ENCODE results near the gene PCSK5. TPM values are rescaled to one million over a fixed set of nuclear protein-coding genes. Genes with fewer than 3 reads are reported as not detected.

Gene PCSK5
- polyA plus RNA-seq, 1 donor (not counting 4 experiments of a cell fraction or from before 2014, with no cell fraction given): 1.9 TPM

DNA sequence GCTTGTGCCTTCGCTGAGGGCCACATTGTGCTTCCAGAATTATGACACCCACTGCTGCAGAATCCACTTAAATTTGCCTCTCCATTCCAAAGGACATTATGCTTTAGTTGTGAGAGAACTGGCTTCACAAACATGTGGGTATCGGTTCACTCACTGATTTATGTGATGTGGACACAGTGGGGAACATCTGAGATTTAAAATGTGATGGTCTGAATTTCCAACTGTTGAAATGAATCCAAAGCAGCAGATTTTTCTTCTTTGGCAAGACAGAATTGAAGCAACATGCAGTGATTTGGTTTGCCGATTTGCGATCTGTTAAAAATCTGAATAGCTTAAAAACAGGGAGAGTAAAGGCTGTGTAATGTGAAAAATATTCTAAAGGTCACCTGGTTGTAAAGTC lies 20.3 kb downstream of the PCSK5 start:
- Histone ChIP-seq H3K79me2 (ENCODE audit: control insufficient read depth, insufficient read depth, low read length) (no peaks in the 10 kb centered on the region), H4K20me1 (ENCODE audit: control insufficient read depth, extremely low read depth, insufficient read depth, low read length) (no peaks in the 10 kb centered on the region), H3K4me3 (ENCODE audit: control insufficient read depth in 2 of 3, extremely low read depth in 1 of 3, insufficient read depth in 2 of 3, low read depth in 1 of 3, low read length in 3 of 3) (no peak overlapping the region), H3K36me3 (ENCODE audit: control insufficient read depth in 2 of 2, extremely low read depth in 1 of 2, insufficient read depth in 2 of 2, low read length in 2 of 2) (no peaks in the 10 kb centered on the region), H3K4me1 (ENCODE audit: control insufficient read depth, extremely low read depth, insufficient read depth, low read length) (no peaks in the 10 kb centered on the region), H3K4me2 (ENCODE audit: control insufficient read depth, extremely low read depth, insufficient read depth, low read depth, low read length) (no peak overlapping the region), H3K9me1 (ENCODE audit: control insufficient read depth, extremely low read depth, insufficient read depth, low read length) (no peaks in the 10 kb centered on the region), H3K9me3 (ENCODE audit: control insufficient read depth, low read depth, low read length) (no peaks in the 10 kb centered on the region), H3K27ac (ENCODE audit: control insufficient read depth, insufficient read depth, low read length) (no peak overlapping the region), H3K9ac (ENCODE audit: control insufficient read depth, extremely low read depth, insufficient read depth, low read length) (no peak overlapping the region), H2AFZ (ENCODE audit: control insufficient read depth, low read length) (no peak overlapping the region), H3K27me3 (ENCODE audit: control insufficient read depth, extremely low read depth, insufficient read depth, low read length) (no peaks in the 10 kb centered on the region)
- dilution Hi-C loops (cut with MboI; ENCODE audit: extremely low pct_ligation_motif_present, low sequenced_read_pairs): no loop called here
- no peak for FAIRE-seq
- DNase-seq (ENCODE audit: low read depth, low spot score): no peak
- TF ChIP-seq EZH2 (IDR thresholded peaks at IDR 0.05; ENCODE audit: low read length): no peak
- TF ChIP-seq, protein P1, sequence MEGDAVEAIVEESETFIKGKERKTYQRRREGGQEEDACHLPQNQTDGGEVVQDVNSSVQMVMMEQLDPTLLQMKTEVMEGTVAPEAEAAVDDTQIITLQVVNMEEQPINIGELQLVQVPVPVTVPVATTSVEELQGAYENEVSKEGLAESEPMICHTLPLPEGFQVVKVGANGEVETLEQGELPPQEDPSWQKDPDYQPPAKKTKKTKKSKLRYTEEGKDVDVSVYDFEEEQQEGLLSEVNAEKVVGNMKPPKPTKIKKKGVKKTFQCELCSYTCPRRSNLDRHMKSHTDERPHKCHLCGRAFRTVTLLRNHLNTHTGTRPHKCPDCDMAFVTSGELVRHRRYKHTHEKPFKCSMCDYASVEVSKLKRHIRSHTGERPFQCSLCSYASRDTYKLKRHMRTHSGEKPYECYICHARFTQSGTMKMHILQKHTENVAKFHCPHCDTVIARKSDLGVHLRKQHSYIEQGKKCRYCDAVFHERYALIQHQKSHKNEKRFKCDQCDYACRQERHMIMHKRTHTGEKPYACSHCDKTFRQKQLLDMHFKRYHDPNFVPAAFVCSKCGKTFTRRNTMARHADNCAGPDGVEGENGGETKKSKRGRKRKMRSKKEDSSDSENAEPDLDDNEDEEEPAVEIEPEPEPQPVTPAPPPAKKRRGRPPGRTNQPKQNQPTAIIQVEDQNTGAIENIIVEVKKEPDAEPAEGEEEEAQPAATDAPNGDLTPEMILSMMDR (optimal IDR thresholded peaks at IDR 0.05 in 1 of 3, IDR thresholded peaks at IDR 0.05 in 1 of 3, conservative IDR thresholded peaks at IDR 0.05 in 1 of 3; ENCODE audit: extremely low read depth in 1 of 3, insufficient read depth in 2 of 3, low read length in 3 of 3): no peak

DNA sequence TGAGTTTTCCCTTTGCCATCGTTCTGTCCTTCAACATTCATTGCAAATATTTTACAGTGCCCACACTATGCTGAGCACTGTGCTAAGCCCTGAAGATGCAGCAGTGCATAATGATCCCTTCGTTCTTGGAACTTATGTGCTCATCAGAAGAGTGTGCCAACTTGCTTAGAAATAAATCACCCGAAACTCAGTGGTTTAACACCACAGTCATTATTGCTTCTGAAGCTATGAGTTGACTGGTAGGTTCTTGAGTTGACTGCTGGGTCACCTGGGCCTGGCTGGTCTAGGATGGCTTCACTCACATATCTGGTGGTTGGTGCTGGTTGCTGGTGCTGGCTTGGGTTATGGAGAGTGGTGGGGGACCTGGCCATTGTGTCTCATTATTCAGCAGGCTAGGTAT lies 20.9 kb downstream of the PCSK5 start:
- Histone ChIP-seq H3K9me1 (ENCODE audit: control insufficient read depth, extremely low read depth, insufficient read depth, low read length) (no peaks in the 10 kb centered on the region), H3K27ac (ENCODE audit: control insufficient read depth, insufficient read depth, low read length) (no peak overlapping the region), H3K4me2 (ENCODE audit: control insufficient read depth, extremely low read depth, insufficient read depth, low read depth, low read length) (no peak overlapping the region), H2AFZ (ENCODE audit: control insufficient read depth, low read length) (no peak overlapping the region), H3K4me3 (ENCODE audit: control insufficient read depth in 2 of 3, extremely low read depth in 1 of 3, insufficient read depth in 2 of 3, low read depth in 1 of 3, low read length in 3 of 3) (no peak overlapping the region), H3K9me3 (ENCODE audit: control insufficient read depth, low read depth, low read length) (no peaks in the 10 kb centered on the region), H3K4me1 (ENCODE audit: control insufficient read depth, extremely low read depth, insufficient read depth, low read length) (no peaks in the 10 kb centered on the region), H3K79me2 (ENCODE audit: control insufficient read depth, insufficient read depth, low read length) (no peaks in the 10 kb centered on the region), H3K36me3 (ENCODE audit: control insufficient read depth in 2 of 2, extremely low read depth in 1 of 2, insufficient read depth in 2 of 2, low read length in 2 of 2) (no peaks in the 10 kb centered on the region), H4K20me1 (ENCODE audit: control insufficient read depth, extremely low read depth, insufficient read depth, low read length) (no peaks in the 10 kb centered on the region), H3K9ac (ENCODE audit: control insufficient read depth, extremely low read depth, insufficient read depth, low read length) (no peak overlapping the region), H3K27me3 (ENCODE audit: control insufficient read depth, extremely low read depth, insufficient read depth, low read length) (no peaks in the 10 kb centered on the region)
- FAIRE-seq: no peak
- no peak for DNase-seq (ENCODE audit: low read depth, low spot score)
- dilution Hi-C loops (cut with MboI; ENCODE audit: extremely low pct_ligation_motif_present, low sequenced_read_pairs): no loop called here
- no peak for TF ChIP-seq EZH2 (IDR thresholded peaks at IDR 0.05; ENCODE audit: low read length)

DNA sequence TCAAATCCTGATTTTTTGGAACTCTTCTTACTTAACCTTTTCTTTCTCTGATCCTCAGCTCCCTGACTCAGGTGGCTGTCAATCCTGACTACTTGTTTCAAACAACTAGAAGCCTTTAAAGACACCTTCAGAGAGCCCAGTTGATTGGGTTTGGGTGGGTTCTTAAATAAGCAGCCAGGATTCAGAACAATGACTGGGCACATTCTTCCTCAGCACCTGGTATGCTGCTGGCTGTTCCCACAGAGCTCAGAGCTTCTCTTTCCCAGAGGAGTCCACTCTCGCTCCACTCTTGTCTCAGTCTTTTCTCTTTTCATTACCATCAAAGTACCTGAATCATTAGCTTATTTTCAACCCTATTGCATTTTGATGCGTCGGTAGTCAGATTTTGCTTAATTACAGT lies 22.5 kb downstream of the PCSK5 start:
- Histone ChIP-seq H3K27me3 (ENCODE audit: control insufficient read depth, extremely low read depth, insufficient read depth, low read length) (no peaks in the 10 kb centered on the region), H3K27ac (ENCODE audit: control insufficient read depth, insufficient read depth, low read length) (no peak overlapping the region), H3K36me3 (ENCODE audit: control insufficient read depth in 2 of 2, extremely low read depth in 1 of 2, insufficient read depth in 2 of 2, low read length in 2 of 2) (no peaks in the 10 kb centered on the region), H3K4me2 (ENCODE audit: control insufficient read depth, extremely low read depth, insufficient read depth, low read depth, low read length) (no peak overlapping the region), H3K4me1 (ENCODE audit: control insufficient read depth, extremely low read depth, insufficient read depth, low read length) (peaks cover 3% of the 10 kb centered on the region), H3K4me3 (ENCODE audit: control insufficient read depth in 2 of 3, extremely low read depth in 1 of 3, insufficient read depth in 2 of 3, low read depth in 1 of 3, low read length in 3 of 3) (no peak overlapping the region), H2AFZ (ENCODE audit: control insufficient read depth, low read length) (no peak overlapping the region), H3K9me3 (ENCODE audit: control insufficient read depth, low read depth, low read length) (no peaks in the 10 kb centered on the region), H3K9me1 (ENCODE audit: control insufficient read depth, extremely low read depth, insufficient read depth, low read length) (no peaks in the 10 kb centered on the region), H3K9ac (ENCODE audit: control insufficient read depth, extremely low read depth, insufficient read depth, low read length) (no peak overlapping the region), H3K79me2 (ENCODE audit: control insufficient read depth, insufficient read depth, low read length) (no peaks in the 10 kb centered on the region), H4K20me1 (ENCODE audit: control insufficient read depth, extremely low read depth, insufficient read depth, low read length) (no peaks in the 10 kb centered on the region)
- TF ChIP-seq, protein P1 (optimal IDR thresholded peaks at IDR 0.05 in 1 of 3, IDR thresholded peaks at IDR 0.05 in 1 of 3, conservative IDR thresholded peaks at IDR 0.05 in 1 of 3; ENCODE audit: extremely low read depth in 1 of 3, insufficient read depth in 2 of 3, low read length in 3 of 3): no peak
- no peak for TF ChIP-seq EZH2 (IDR thresholded peaks at IDR 0.05; ENCODE audit: low read length)
- dilution Hi-C loops (cut with MboI; ENCODE audit: extremely low pct_ligation_motif_present, low sequenced_read_pairs): no loop called here
- DNase-seq (ENCODE audit: low read depth, low spot score): no peak
- FAIRE-seq: no peak
